Smooth muscle cell of the brain vasculature (primary cell): ENCODE results near the gene TGFB1.
"Not testable (repeated sequence)": the region's sequence is repeated elsewhere in the genome, so short reads cannot be mapped to it uniquely, and the experiment has no call there.

Experiments
- DNase-seq: peaks from one replicate; pipeline ENCODE4 v3.0.0-alpha.2; 2012; ENCODE audit warnings: low read depth, low spot score

TGFB1 gene

GRCh38 chr19:41353466-41354342 lies at the start of gene TGFB1:
TGFB1 (minus strand) TSS chr19:41353922; CDS start chr19:41353044, 878 bp downstream.
- peak; percentile 40 for DNase-seq

GRCh38 chr19:41402010-41402409 lies 48.3 kb upstream of the TGFB1 start:
- no peak for DNase-seq

- DNase-seq: no peak
These were observed 47.8 kb upstream of the TGFB1 start for GRCh38 chr19:41401483-41401882.

- no peak for DNase-seq
These were observed 45.8 kb upstream of the TGFB1 start for GRCh38 chr19:41399525-41399924.

GRCh38 chr19:41399091-41399490 lies 45.4 kb upstream of the TGFB1 start:
- DNase-seq: no peak

- no peak for DNase-seq
These were observed 44.9 kb upstream of the TGFB1 start for GRCh38 chr19:41398598-41398997.

- no peak for DNase-seq
These were observed 44.3 kb upstream of the TGFB1 start for GRCh38 chr19:41398050-41398418.

GRCh38 chr19:41397086-41398049 lies 43.6 kb upstream of the TGFB1 start, which contains the start of the genes BCKDHA and EXOSC5:
BCKDHA (plus strand) TSS chr19:41397818; CDS start chr19:41397828, 10 bp downstream.
EXOSC5 (minus strand) TSS chr19:41397359; CDS start chr19:41397328, 31 bp downstream.
- DNase-seq: peak; percentile 100

GRCh38 chr19:41395355-41395754 lies 41.6 kb upstream of the TGFB1 start:
- DNase-seq: no peak

- DNase-seq: no peak
These were observed 39.1 kb upstream of the TGFB1 start for GRCh38 chr19:41392775-41393174.

GRCh38 chr19:41391618-41392017 lies 37.9 kb upstream of the TGFB1 start:
- DNase-seq: no peak

- DNase-seq: no peak
These were observed 32.7 kb upstream of the TGFB1 start for GRCh38 chr19:41386442-41386841.

- DNase-seq: no peak
These were observed 30.6 kb upstream of the TGFB1 start for GRCh38 chr19:41384351-41384750.

- not testable (repeated sequence) for DNase-seq
These were observed 27.8 kb upstream of the TGFB1 start for GRCh38 chr19:41381536-41381935.

GRCh38 chr19:41377977-41378709 lies 24.4 kb upstream of the TGFB1 start:
- DNase-seq: no peak

- no peak for DNase-seq
These were observed 23.3 kb upstream of the TGFB1 start for GRCh38 chr19:41376998-41377365.

- no peak for DNase-seq
These were observed 22.7 kb upstream of the TGFB1 start, which contains the start of gene TMEM91 for GRCh38 chr19:41376241-41376997. TMEM91 (plus strand) TSS chr19:41376533; CDS start chr19:41378310, 1,777 bp downstream.

GRCh38 chr19:41373993-41374392 lies 20.3 kb upstream of the TGFB1 start:
- peak; percentile 93 for DNase-seq

- DNase-seq: no peak
These were observed 18.8 kb upstream of the TGFB1 start for GRCh38 chr19:41372501-41372900.

GRCh38 chr19:41371541-41371940 lies 17.8 kb upstream of the TGFB1 start:
- no peak for DNase-seq

GRCh38 chr19:41371119-41371518 lies 17.4 kb upstream of the TGFB1 start:
- DNase-seq: not testable (repeated sequence)
